Left kidney (tissue), 8 donors: ENCODE measurements around the gene MBNL2. TPM values are rescaled to one million over a fixed set of nuclear protein-coding genes. Genes with fewer than 3 reads are reported as not detected.

Experiments
- DNase-seq: peaks from one replicate; pipeline ENCODE4 v3.0.0-alpha.2; 2013
- long read RNA-seq, 8 donors: transcript quantifications; one replicate each; lab custom pipeline, GENCODE V29; 2026
- polyA plus RNA-seq: library from polyadenylated mRNA; unstranded; fragments of 120-200 nt; gene quantifications from one replicate; pipeline ENCODE4 v1.2.1, GENCODE V29; 2013; ENCODE audit not compliant: insufficient read length

The MBNL2 gene, protein sequence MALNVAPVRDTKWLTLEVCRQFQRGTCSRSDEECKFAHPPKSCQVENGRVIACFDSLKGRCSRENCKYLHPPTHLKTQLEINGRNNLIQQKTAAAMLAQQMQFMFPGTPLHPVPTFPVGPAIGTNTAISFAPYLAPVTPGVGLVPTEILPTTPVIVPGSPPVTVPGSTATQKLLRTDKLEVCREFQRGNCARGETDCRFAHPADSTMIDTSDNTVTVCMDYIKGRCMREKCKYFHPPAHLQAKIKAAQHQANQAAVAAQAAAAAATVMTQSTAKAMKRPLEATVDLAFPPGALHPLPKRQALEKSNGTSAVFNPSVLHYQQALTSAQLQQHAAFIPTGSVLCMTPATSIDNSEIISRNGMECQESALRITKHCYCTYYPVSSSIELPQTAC
- 61.8 TPM for polyA plus RNA-seq
- long read RNA-seq, donor 1, full-length matches to known transcripts = 1 of 79 reads
- long read RNA-seq, donor 1, partial matches to known transcripts = 78 of 79 reads
- long read RNA-seq, donor 1, other reads (novel, unspliced or antisense) = 0 of 79 reads
- long read RNA-seq, donor 2, full-length matches to known transcripts = 1 of 12 reads
- long read RNA-seq, donor 2, partial matches to known transcripts = 11 of 12 reads
- long read RNA-seq, donor 2, other reads (novel, unspliced or antisense) = 0 of 12 reads
- long read RNA-seq, donor 3, full-length matches to known transcripts = 4 of 13 reads
- long read RNA-seq, donor 3, partial matches to known transcripts = 9 of 13 reads
- long read RNA-seq, donor 3, other reads (novel, unspliced or antisense) = 0 of 13 reads
- long read RNA-seq, donor 4 = 0 reads
- long read RNA-seq, donor 5, full-length matches to known transcripts = 5 of 5 reads
- long read RNA-seq, donor 5, partial matches to known transcripts = 0 of 5 reads
- long read RNA-seq, donor 5, other reads (novel, unspliced or antisense) = 0 of 5 reads
- long read RNA-seq, donor 6, full-length matches to known transcripts = 1 of 8 reads
- long read RNA-seq, donor 6, partial matches to known transcripts = 7 of 8 reads
- long read RNA-seq, donor 6, other reads (novel, unspliced or antisense) = 0 of 8 reads
- long read RNA-seq, donor 7, partial matches to known transcripts = 11 of 13 reads
- long read RNA-seq, donor 7, other reads (novel, unspliced or antisense) = 0 of 13 reads
- long read RNA-seq, donor 8, full-length matches to known transcripts = 1 of 12 reads
- long read RNA-seq, donor 8, partial matches to known transcripts = 11 of 12 reads
- long read RNA-seq, donor 8, other reads (novel, unspliced or antisense) = 0 of 12 reads

DNA sequence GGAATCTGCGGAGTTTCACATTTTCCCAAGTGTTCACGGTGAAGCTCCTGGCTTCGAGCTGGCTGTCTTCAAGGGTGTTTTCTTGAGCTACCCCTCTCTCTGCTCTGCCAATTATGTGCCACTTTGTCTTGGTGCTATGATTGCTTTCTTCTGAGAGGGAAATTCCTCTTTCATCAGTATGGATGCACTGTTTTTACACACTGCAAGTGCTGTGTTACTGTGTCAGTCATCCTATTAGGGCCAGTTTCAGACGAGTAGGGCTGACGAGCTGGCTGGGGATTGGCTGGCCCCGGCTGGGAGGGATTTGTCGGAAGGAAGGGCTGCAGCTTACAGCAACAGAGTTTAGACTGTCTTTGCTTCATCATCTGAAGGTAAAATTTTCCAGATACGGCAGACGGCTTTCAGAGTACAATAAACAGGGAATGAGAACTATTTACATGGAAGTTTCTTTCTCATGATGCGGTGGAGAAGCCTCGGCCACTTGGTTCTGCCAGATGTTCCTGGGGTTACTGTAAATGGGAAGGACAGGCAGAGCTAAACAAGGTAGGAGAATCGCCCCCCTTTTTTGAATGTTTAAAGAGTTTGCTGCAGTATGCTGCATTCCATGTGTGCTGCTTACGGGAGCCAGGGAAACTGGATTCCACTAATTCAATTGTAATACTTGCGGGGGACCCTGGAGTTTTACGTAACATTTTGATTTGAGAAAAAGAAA is at the start of gene MBNL2:
MBNL2 (plus strand) TSS at position 345 of the 712 bp plus-strand sequence. CDS start 53,903 bp downstream, outside the sequence.
- DNase-seq = peak; percentile 93

- no peak for DNase-seq
Measured at GRCh38 chr13:97174638-97175037, 47.5 kb upstream of the MBNL2 start.

DNA sequence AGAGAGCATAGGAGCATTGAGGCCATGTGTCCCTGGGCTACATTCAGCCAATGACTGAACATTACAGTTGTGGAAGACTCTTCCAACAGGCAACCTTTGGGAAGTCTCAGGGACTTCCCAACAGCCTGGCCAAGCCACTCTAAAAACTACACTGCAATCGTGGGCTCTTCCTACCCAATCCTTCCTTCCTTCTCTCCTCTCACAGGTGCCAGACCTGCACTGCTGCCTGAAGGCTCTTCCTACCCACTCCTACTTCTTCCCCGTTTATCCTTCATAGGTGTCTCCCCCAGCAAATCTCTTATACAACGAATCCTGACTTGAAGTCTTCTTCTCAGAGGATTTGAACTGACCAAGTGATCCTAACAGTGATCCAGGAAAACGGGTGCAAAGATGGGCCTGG is 47.1 kb upstream of the MBNL2 start:
- DNase-seq = no peak

DNA sequence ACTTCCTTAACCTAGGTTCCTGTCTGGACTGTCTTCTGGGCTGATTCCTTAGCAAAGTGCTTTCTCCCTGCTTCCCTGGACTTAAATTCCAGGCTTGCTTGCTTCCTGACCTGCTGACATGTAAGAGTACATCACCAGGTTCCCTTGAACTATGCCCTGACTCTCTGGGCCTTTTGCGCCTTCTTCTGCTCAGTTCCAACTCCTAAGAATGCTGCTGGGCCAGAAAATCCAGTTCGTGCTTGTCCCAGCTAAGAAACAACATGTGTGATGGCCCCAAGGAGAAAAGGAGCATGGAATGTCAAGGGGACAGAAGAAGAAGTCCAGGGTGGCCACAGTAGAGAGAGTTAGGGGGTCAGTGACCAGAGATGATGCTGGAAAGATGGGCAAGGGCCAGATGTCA is 42.6 kb upstream of the MBNL2 start:
- no peak for DNase-seq

- no peak for DNase-seq
Measured at GRCh38 chr13:97182111-97182890, 39.8 kb upstream of the MBNL2 start.

GRCh38 chr13:97185291-97185690 is 36.8 kb upstream of the MBNL2 start:
- no peak for DNase-seq

GRCh38 chr13:97185751-97186150 is 36.4 kb upstream of the MBNL2 start:
- DNase-seq = no peak

GRCh38 chr13:97188207-97188606 is 33.9 kb upstream of the MBNL2 start:
- no peak for DNase-seq

DNA sequence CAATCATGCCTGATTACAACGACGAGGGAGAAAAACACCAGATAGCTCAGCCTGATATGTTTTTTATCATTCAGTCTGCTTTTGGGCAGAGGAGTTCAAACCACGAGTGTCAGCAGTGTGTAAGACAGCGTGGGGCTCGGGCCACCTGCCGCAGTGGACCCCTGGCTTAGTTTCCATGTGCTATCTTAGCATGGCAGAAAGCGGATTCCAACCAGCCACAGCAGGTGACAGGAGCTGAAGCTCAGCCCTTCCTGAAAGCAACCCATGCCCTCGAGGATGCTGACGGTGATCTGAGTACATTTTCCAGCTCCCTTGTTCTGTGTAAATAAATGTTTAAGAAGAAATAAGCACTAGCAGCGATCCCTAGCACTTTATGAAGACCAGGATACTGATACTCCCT is 32.2 kb upstream of the MBNL2 start:
- DNase-seq = no peak

DNA sequence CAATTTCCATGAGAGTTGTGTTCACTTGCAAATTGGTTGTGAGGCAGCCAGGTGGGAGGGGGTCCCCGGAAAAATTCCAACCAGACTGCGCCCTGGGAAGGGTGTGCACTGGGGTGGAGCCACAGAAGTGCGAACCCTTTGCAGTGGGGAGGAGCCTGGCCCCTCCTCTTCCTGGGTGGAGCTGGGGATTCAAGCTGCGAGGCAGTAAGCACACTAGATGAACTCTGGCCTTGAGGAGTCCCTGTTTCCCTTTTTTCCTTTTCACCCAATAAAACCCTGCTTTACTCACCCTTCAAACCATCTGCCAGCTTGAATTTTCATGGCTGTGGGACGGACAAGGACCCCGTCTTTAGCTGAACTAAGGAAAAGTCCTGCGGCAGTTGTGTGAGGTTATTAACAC is 31.0 kb upstream of the MBNL2 start:
- DNase-seq = no peak

DNA sequence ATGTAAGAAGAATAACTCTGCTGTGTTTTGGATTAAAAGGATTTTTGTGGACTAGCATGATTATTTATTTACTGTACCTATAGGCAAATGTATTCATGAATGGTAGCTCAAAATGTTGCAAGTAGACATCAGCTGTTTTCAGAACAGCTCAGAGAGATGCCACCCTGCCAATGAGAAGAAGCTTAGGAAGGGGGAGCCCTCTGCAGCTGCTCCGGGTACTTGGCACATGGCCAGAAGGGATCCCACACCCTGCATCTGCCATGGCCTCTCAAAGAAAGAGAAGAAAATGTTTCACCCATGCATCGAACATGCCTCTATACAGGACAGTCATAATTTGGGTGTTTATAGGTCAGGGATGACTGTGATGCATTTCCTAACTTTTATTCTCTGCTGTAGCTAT is 30.5 kb upstream of the MBNL2 start:
- no peak for DNase-seq

DNA sequence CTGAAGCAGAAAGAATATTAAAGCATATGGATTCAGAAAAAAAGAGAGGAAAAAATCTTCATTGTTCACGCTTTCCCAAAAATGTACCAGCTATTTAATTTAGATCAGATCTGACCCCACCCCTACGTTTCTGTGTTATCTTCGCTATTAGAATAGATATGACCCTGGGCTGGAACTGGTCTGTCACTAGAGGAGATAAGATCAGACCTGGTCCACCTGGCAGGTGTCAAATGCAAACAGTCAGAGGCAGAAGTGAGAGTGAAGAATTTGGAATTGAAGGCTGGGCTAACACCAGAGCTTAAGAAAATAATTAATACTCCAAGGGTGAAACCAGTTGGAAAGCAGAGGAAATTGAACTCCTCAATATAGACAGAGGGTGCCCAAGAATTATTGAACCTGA is 30.0 kb upstream of the MBNL2 start:
- DNase-seq = no peak

DNA sequence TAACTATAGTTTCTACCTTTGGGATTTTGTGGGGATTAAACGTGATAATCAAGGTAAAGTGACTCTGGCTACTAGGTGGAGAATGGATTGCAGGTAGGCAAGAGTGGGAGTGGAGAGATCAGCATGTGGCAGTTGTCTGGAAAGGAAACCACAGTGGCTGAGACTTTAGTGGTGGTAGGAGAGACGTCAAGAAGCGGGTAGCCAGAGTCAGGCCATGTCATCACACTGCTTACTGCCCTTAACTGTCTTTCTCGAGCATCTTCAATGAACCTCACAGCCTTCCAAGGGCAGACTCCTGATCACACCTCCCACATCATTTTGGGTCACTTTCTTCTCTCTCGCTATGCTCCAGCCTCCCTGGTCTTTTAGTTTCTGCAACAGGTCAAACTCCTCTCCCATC is 28.6 kb upstream of the MBNL2 start:
- no peak for DNase-seq

GRCh38 chr13:97194479-97194878 is 27.7 kb upstream of the MBNL2 start:
- DNase-seq = no peak

- DNase-seq = no peak
Measured at GRCh38 chr13:97196340-97196739, 25.8 kb upstream of the MBNL2 start.

- no peak for DNase-seq
Measured at GRCh38 chr13:97198753-97199152, 23.4 kb upstream of the MBNL2 start.

DNA sequence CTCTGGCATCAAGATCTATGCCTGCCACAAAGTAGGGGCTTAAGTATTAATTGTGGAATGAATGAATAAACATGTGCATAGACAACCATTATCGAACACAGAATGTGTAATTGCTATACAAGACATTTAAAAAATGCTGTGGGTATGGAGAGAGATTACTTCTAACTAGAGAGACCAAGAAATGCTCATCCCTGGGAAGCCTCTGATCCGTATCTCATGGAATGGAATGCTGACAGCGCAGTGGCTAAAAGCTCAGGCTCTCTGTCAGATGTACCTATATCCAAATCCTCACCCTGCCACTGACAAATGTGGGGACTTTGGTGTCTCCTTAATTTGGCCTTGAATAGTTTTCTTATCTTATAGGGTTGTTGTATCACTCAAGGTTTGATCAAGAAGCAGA is 22.7 kb upstream of the MBNL2 start:
- DNase-seq = no peak

DNA sequence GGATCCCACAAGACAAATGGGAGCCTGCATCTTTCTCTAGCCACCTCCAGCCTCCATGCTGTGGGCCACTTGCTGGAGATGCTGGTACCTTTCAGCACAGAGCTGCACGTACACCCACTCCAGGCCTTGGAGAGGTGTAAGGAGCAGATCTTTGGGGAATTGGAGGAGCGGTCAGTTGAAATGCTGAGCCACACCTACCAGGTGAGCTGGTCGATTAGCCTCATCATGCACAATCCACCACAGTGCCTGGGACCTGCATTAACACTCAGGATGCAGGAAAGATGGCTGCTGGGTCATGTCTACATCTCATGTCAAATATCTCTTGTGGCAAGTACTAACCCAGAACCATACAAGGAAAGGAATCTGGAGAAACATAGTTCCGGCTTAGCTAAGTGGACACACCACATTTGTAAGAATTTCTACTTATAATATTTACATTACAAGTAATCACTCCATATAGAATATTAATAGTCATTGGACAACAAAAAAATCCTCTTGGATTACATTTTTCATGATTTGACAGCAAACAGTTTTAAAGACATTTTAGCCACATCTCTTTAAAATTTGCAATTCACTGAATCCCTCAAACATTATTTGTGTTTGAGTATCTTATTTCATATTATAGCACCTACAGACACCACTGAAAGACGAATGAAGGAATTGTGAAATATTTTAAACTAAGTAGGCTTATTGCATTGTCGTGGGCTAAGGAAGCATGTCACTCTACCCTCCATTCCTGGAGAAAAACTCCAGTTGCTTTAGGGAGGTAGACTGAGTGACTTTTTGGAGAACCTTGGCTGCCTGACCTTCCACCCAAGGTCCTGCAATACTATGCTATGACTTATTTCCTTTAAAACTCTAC is 21.8 kb upstream of the MBNL2 start:
- no peak for DNase-seq

DNA sequence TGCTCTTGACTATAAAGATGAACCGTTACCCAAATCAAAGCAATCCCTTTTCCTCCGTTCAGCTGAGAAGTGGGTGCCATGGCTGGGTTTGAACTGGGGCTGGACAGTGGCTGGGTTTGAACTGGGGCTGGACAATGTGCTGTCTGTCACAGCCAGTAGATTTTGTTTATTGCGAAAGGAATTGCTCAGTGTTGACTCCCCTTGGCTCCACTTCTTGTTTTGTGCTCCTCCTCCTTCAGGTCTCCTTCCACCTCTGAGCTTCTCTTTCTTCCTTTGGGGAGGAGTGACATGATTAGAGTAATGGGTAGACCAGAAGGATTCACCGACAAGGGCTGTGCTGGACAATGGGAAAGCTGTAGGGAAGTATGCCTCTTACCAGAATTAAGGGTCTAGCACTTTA is 19.4 kb upstream of the MBNL2 start:
- no peak for DNase-seq

DNA sequence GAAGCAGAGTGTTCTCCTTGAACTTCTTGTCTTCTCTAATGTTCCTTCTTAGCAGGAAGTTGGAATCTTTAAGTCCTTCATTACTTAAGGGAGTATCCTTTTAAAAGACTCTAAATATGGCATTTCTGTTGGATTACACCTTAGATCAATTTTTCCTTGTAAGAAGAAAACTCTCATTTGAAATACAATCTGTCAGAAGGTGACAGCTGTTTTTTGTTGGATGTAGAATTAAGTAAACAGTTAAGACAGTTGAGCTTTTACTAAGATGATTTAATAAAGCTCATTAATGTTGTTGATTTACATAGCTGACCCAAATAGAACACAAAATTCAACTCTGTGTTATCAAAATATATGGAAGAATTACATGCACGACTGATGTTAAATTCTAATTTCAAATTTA is 16.7 kb upstream of the MBNL2 start:
- DNase-seq = no peak
